22Rv1 (cell line): ENCODE results near the gene TIMM50.

Source experiments
- CTCF ChIP-seq: fragments of 450-650 bp; IDR thresholded peaks from 2 replicates; pipeline ENCODE4 v1.5.1; 2017; ENCODE audit warnings: mild to moderate bottlenecking
- ZFX ChIP-seq: fragments of 450-650 bp; IDR thresholded peaks from 2 replicates; pipeline ENCODE4 v1.6.1; 2017; ENCODE audit warnings: antibody characterized with exemption, borderline replicate concordance

DNA sequence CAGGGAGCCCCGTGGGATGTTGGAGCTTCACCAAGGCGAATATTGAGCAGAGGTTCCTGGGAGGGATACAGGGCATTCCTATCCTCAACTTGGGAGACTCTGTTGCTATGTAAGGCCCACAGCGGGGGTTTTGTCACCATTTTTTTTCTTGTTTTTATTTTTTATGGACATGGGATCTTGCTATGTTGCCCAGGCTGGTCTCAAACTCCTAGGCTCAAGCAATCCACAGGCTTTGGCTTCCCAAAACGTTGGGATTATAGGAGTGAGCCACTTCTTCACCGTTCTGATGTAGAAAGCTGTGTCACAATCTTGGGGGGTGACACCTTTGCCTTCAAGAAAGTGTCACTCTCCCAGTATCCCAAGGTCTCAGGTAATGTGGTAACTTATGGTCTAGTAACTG is 20.7 kb downstream of the TIMM50 start:
- TF ChIP-seq CTCF (no peak), ZFX (no peak)
